ENCODE results near the gene C4orf51. TPM values are rescaled to one million over a fixed set of nuclear protein-coding genes. Genes with fewer than 3 reads are reported as not detected.

Gene C4orf51
- total and polyA plus RNA-seq, 2 of the 8 experiments (the other 6 are each of a cell fraction or from before 2014, with no cell fraction given), result 0.54 TPM; not detected in 1

- 87% methylated on average over 2 of the region's 2 CpGs; no CpG with 5 or more reads in 1 of the 2 experiments for WGBS, 2 experiments (ENCODE audit: extremely low coverage in 1 of 2, insufficient coverage in 1 of 2, insufficient read length in 1 of 2, insufficient replicate concordance in 2 of 2, low coverage in 1 of 2, low lambda C conversion rate in 2 of 2, missing lambda C conversion rate in 1 of 2)
- H2BK120ac ChIP-seq (replicated peaks; ENCODE audit: low read depth, low read length), result no peak overlapping the region
- no peak overlapping the region for H2BK12ac ChIP-seq (ENCODE audit: low read depth, low read length)
- no peak overlapping the region for H3K18ac ChIP-seq (ENCODE audit: extremely low read depth, low read length)
- H4K5ac ChIP-seq (ENCODE audit: insufficient read length, low read depth, low read length), result no peak overlapping the region
- H3K36me3 ChIP-seq (ENCODE audit: control insufficient read depth in 2 of 4, insufficient read depth in 4 of 4, low read length in 3 of 4), result peaks cover 9 to 40% (median 26%) of the 10 kb centered on the region in 4 experiments; a peak in 7 of 8 replicates
- H3K79me2 ChIP-seq (ENCODE audit: control insufficient read depth in 1 of 2, insufficient read depth in 2 of 2, low read length in 2 of 2), result no peaks in the 10 kb centered on the region
- H2AK5ac ChIP-seq (ENCODE audit: low read depth, low read length), result no peak overlapping the region
- H3K9ac ChIP-seq (replicated peaks in 1 of 4; ENCODE audit: extremely low read depth in 1 of 4, low read depth in 3 of 4, low read length in 3 of 4), result no peak overlapping the region
- no peak overlapping the region for H3K4me3 ChIP-seq (ENCODE audit: extremely low read depth in 1 of 4, insufficient read depth in 2 of 4, low read depth in 3 of 4, low read length in 4 of 4)
- CTCF ChIA-PET (ENCODE audit: partially characterized antibody), result interaction anchor here (0.6 to 2.0 kb wide), 4 partner anchors 17 to 116 kb away, joined by 3 to 5 read pairs (median 4); no protein-coding TSS in a partner anchor
- H2AFZ ChIP-seq (ENCODE audit: low read length), result no peak overlapping the region
- POLR2A ChIA-PET (ENCODE audit: partially characterized antibody), result interaction anchor here (1.3 kb wide), 1 partner anchor 51 kb away, joined by 3 read pairs; no protein-coding TSS in a partner anchor
- no peak overlapping the region for H3K14ac ChIP-seq (ENCODE audit: insufficient read length)
- H4K20me1 ChIP-seq (replicated peaks in 1 of 2; ENCODE audit: control insufficient read depth in 1 of 2, insufficient read depth in 2 of 2, low read length in 2 of 2), result no peaks in the 10 kb centered on the region
- no peaks in the 10 kb centered on the region for H3K9me3 ChIP-seq (ENCODE audit: insufficient read depth in 2 of 2, low read depth in 1 of 2, low read length in 1 of 2)
- H3K79me1 ChIP-seq (ENCODE audit: low read depth, low read length), result 0 out of 2 replicates have a peak, but pooled peaks cover 2% of the 10 kb centered on the region
- FAIRE-seq (no peak), DNase-seq (ENCODE audit: low read depth in 1 of 2, low spot score in 2 of 2) (no peak)
- TF ChIP-seq PHF8 (conservative IDR thresholded peaks at IDR 0.05; ENCODE audit: low read depth, low read length) (no peak), RXRA (IDR thresholded peaks at IDR 0.05; ENCODE audit: insufficient read depth, low read depth, low read length) (no peak), JUND (IDR thresholded peaks at IDR 0.05; ENCODE audit: low read length) (no peak), NRF1 (IDR thresholded peaks at IDR 0.05; ENCODE audit: low read depth, low read length) (no peak), KDM4A (IDR thresholded peaks at IDR 0.05; ENCODE audit: low read depth, low read length, severe bottlenecking) (no peak)
- H2BK5ac ChIP-seq (ENCODE audit: low read depth, low read length), result no peak overlapping the region
- H3K23me2 ChIP-seq (ENCODE audit: low read depth, low read length), result no peaks in the 10 kb centered on the region
- H4K8ac ChIP-seq (ENCODE audit: extremely low read depth, insufficient read depth, low read length), result no peak overlapping the region
- H4K91ac ChIP-seq (replicated peaks; ENCODE audit: insufficient read length, low read length), result no peak overlapping the region
- no peak overlapping the region for H2BK15ac ChIP-seq (ENCODE audit: low read length)
- no peak overlapping the region for H3K27ac ChIP-seq (ENCODE audit: low read depth, low read length)
- H3K23ac ChIP-seq (ENCODE audit: insufficient read length), result no peak overlapping the region
- H3K4me1 ChIP-seq (replicated peaks in 1 of 4; ENCODE audit: control insufficient read depth in 3 of 4, insufficient read depth in 4 of 4, low read length in 3 of 4), result peaks cover 0 to 2% (median 0%) of the 10 kb centered on the region in 4 experiments; a peak in 2 of 7 replicates
- no peak overlapping the region for H3K56ac ChIP-seq (replicated peaks; ENCODE audit: insufficient read length, low read depth, low read length)
- no peak overlapping the region for H2BK20ac ChIP-seq (ENCODE audit: low read length)
- no peak overlapping the region for H3K4me2 ChIP-seq (ENCODE audit: insufficient read depth in 1 of 2, low read depth in 2 of 2, low read length in 2 of 2)
- no peak overlapping the region for H3K4ac ChIP-seq (replicated peaks; ENCODE audit: insufficient read length, low read depth, low read length)
- no peaks in the 10 kb centered on the region for H3K27me3 ChIP-seq (replicated peaks in 1 of 4; ENCODE audit: control insufficient read depth in 3 of 4, extremely low read depth in 1 of 4, insufficient read depth in 3 of 4, low read length in 3 of 4)
These were observed 92.4 kb downstream of the C4orf51 start for GRCh38 chr4:145772347-145772746.

Data from H1 (cell line).